ENCODE data around the gene HCRTR1.

Gene HCRTR1

DNA sequence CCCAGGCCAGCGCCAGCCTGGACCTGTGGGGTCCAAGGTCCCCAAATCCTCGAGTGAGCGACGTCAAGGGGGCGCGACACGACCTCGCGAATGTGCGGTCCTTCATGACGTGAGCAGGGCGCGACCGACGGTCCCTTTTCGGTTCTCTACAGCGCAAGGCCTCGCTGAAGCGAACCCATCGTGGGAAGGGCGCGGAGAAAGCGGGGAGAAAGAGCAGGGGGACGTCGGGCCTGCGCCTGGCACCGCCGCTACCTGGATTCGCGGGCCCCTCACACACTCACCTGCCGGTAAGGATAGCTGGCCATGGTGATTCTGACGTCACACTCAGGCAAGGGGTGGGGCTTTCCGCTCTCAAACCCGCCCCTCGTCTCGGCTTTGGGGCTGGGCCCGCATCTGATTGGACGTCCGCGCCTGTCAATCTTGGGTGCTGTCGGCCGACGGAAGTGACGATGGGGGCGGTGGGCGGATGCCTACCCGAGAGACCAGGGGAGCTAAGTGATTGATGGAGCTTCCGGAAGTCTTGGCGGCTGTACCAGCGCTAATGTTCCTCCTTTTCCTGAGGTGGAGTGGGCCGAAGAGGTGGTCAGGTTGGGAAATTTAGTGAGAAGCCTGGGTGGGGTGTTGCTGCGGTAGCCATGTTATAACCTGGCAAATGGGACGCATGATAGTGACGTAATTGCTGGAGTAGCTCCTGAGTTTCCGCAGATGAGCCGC is 27.2 kb downstream of the HCRTR1 start, which contains the start of gene PEF1:
TSS of gene PEF1 (minus strand) at position 317 of the 714 bp plus-strand sequence. CDS start at position 305, 12 bp downstream.
- H3K36me3 ChIP-seq (ENCODE audit: control insufficient read depth, insufficient read depth, low read length), result no peaks in the 10 kb centered on the region
- WGBS (ENCODE audit: insufficient coverage, insufficient read length), result no CpG with 5 or more reads among the region's 56 CpGs
- peak; percentile 92 for DNase-seq (ENCODE audit: low read depth, low spot score)
- H3K27me3 ChIP-seq (ENCODE audit: control insufficient read depth, insufficient read depth, low read length), result no peaks in the 10 kb centered on the region
- H3K4me3 ChIP-seq (ENCODE audit: low read length), result peak within 1 kb of the TSS; percentile 70
- H3K4me1 ChIP-seq (ENCODE audit: control insufficient read depth, insufficient read depth, low read length), result peaks cover 3% of the 10 kb centered on the region; the same call in 1 of the 2 replicates
- H3K27ac ChIP-seq (ENCODE audit: low read length), result no peak within 1 kb of the TSS
- H3K9me3 ChIP-seq (ENCODE audit: control insufficient read depth, insufficient read depth, low read length), result no peaks in the 10 kb centered on the region

DNA sequence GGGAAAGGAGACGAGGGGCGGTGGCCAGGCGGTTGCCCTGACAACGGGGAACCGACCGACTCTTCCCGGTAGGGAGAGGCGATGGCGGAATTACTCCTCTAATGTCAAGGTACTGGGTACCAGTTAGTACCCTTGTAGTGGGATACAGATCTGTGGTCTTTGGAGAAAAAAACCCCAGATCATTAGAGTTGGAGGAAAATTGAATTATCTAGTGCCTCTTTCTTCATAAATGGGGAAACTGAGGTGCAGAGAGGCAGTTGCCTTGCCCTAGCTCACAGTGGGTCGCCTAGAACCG is 27.7 kb downstream of the HCRTR1 start:
- no CpG with 5 or more reads among the region's 11 CpGs for WGBS (ENCODE audit: insufficient coverage, insufficient read length)
- no peak for DNase-seq (ENCODE audit: low read depth, low spot score)
- Histone ChIP-seq H3K27ac (ENCODE audit: low read length) (no peak overlapping the region), H3K27me3 (ENCODE audit: control insufficient read depth, insufficient read depth, low read length) (no peaks in the 10 kb centered on the region), H3K36me3 (ENCODE audit: control insufficient read depth, insufficient read depth, low read length) (no peaks in the 10 kb centered on the region), H3K4me3 (ENCODE audit: low read length) (peak overlapping the region; percentile 70; the same call in 1 of the 2 replicates), H3K9me3 (ENCODE audit: control insufficient read depth, insufficient read depth, low read length) (no peaks in the 10 kb centered on the region), H3K4me1 (ENCODE audit: control insufficient read depth, insufficient read depth, low read length) (peaks cover 3% of the 10 kb centered on the region; the same call in 1 of the 2 replicates)

DNA sequence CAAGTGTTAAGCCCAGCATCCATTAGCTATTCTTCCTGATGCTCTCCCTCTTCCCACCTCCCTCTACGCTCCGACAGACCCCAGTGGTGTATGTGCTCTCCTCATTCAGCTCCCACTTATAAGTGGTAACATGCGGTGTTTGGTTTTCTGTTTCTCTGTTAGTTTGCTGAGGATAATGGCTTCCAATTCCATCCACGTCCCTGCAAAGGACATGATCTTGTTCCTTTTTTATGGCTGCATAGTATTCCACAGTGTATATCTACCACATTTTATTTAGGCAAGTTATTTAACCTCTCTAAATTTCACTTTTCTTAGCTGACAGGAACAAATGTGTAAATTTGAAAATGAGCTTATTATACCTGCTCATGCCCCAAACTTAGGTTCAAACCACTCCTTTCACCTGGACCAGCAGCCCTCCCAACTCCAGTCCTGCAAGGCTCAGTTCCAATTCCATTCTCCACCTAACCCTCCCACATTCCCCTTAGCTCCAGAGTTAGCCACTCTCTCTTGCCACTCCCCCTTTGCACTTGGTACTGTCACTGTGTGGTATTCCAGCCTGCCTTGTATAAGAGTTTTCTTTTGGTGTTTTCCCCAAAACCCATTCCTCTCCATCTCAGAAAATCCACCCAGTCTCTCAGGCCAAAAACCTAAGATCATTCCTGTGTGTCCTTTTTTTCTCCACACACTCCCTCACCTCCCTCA is 28.9 kb downstream of the HCRTR1 start:
- no peak overlapping the region for H3K27ac ChIP-seq (ENCODE audit: low read length)
- no peak overlapping the region for H3K4me3 ChIP-seq (ENCODE audit: low read length)
- H3K27me3 ChIP-seq (ENCODE audit: control insufficient read depth, insufficient read depth, low read length), result no peaks in the 10 kb centered on the region
- no peaks in the 10 kb centered on the region; the same call in 1 of the 2 replicates for H3K4me1 ChIP-seq (ENCODE audit: control insufficient read depth, insufficient read depth, low read length)
- DNase-seq (ENCODE audit: low read depth, low spot score), result no peak
- WGBS (ENCODE audit: insufficient coverage, insufficient read length), result no CpG with 5 or more reads among the region's 4 CpGs
- H3K36me3 ChIP-seq (ENCODE audit: control insufficient read depth, insufficient read depth, low read length), result no peaks in the 10 kb centered on the region
- H3K9me3 ChIP-seq (ENCODE audit: control insufficient read depth, insufficient read depth, low read length), result no peaks in the 10 kb centered on the region

DNA sequence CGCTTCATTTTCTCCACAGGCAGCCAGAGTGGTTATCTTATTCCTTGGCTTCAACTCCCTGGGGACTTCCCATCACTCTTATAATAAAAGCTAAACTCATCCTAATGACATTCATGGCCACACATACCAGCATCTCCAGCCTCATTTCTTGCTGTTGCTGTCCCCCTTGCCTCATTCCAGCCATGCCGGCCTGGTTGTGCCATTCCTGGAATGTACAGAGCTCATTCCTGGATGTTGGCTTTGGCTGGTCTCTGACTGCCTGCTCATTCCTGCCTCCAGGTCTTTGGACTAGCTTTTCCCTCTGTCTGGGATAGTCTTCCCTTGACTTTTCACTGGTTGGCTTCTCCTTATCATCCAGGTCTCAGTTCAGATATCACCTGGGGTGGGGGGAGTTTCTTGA is 29.6 kb downstream of the HCRTR1 start:
- WGBS (ENCODE audit: insufficient coverage, insufficient read length), result no CpG with 5 or more reads among the region's 2 CpGs
- no peak for DNase-seq (ENCODE audit: low read depth, low spot score)
- Histone ChIP-seq H3K4me1 (ENCODE audit: control insufficient read depth, insufficient read depth, low read length) (no peaks in the 10 kb centered on the region; the same call in 1 of the 2 replicates), H3K4me3 (ENCODE audit: low read length) (no peak overlapping the region), H3K36me3 (ENCODE audit: control insufficient read depth, insufficient read depth, low read length) (no peaks in the 10 kb centered on the region), H3K9me3 (ENCODE audit: control insufficient read depth, insufficient read depth, low read length) (no peaks in the 10 kb centered on the region), H3K27ac (ENCODE audit: low read length) (no peak overlapping the region), H3K27me3 (ENCODE audit: control insufficient read depth, insufficient read depth, low read length) (no peaks in the 10 kb centered on the region)

DNA sequence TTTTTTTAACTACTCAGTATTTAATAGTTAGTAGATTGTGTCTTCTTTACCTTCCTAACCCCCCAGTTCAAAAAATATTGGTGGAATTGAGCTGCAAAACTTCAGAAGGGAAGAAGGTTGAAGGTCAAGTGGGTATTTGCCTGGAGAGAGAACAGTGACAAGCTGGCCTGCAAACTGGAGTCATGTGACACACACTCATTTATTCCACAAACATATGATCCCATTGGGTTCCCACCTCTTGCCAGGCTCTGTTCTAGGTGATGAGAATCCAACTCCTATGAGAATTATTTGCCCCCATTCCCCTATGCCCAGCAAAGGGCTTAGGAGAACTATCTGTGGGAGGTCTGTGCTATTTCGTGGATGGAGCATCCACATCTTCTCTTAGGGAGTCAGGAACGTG is 30.7 kb downstream of the HCRTR1 start:
- no peaks in the 10 kb centered on the region for H3K36me3 ChIP-seq (ENCODE audit: control insufficient read depth, insufficient read depth, low read length)
- no peak overlapping the region for H3K4me3 ChIP-seq (ENCODE audit: low read length)
- no CpG with 5 or more reads among the region's 2 CpGs for WGBS (ENCODE audit: insufficient coverage, insufficient read length)
- no peaks in the 10 kb centered on the region for H3K9me3 ChIP-seq (ENCODE audit: control insufficient read depth, insufficient read depth, low read length)
- no peak overlapping the region for H3K27ac ChIP-seq (ENCODE audit: low read length)
- H3K4me1 ChIP-seq (ENCODE audit: control insufficient read depth, insufficient read depth, low read length), result no peaks in the 10 kb centered on the region; the same call in 1 of the 2 replicates
- DNase-seq (ENCODE audit: low read depth, low spot score), result no peak
- H3K27me3 ChIP-seq (ENCODE audit: control insufficient read depth, insufficient read depth, low read length), result no peaks in the 10 kb centered on the region

DNA sequence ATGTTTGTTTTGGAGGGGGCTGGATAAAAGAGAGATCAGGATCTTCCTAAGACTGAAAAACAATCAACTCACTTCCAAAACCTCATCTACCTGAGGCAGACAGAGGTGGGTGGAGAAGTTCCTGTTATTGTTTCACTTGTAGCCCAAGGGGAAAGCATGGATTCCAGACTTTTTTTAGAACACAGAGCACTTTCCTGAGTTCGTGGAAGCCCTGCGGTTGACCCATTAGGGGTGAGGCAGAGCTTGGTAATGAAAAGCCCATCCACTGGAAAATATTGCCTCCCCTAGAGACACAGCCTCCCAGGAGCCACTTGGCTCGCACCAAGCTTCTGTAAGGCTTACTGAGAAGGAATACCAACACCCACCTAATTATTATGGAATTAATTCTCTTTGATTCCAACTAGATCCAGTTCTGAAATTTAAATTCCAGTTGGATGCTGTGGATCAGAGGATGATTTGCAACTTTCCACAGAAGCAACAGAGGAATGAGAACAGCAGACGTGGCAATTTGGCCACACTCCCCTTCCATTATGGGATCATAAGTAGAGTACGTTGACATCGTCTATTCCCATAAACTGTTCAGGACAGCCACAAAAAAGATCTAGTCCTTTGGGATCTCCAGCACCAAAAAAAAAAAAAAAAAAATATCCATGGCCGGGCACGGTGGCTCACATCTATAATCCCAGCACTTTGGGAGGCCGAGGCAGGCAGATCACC is 31.3 kb downstream of the HCRTR1 start:
- no peak for DNase-seq (ENCODE audit: low read depth, low spot score)
- no peak overlapping the region for H3K4me3 ChIP-seq (ENCODE audit: low read length)
- H3K27ac ChIP-seq (ENCODE audit: low read length), result no peak overlapping the region
- no peaks in the 10 kb centered on the region for H3K27me3 ChIP-seq (ENCODE audit: control insufficient read depth, insufficient read depth, low read length)
- no peaks in the 10 kb centered on the region for H3K36me3 ChIP-seq (ENCODE audit: control insufficient read depth, insufficient read depth, low read length)
- H3K4me1 ChIP-seq (ENCODE audit: control insufficient read depth, insufficient read depth, low read length), result no peaks in the 10 kb centered on the region
- no peaks in the 10 kb centered on the region for H3K9me3 ChIP-seq (ENCODE audit: control insufficient read depth, insufficient read depth, low read length)
- no CpG with 5 or more reads among the region's 9 CpGs for WGBS (ENCODE audit: insufficient coverage, insufficient read length)

DNA sequence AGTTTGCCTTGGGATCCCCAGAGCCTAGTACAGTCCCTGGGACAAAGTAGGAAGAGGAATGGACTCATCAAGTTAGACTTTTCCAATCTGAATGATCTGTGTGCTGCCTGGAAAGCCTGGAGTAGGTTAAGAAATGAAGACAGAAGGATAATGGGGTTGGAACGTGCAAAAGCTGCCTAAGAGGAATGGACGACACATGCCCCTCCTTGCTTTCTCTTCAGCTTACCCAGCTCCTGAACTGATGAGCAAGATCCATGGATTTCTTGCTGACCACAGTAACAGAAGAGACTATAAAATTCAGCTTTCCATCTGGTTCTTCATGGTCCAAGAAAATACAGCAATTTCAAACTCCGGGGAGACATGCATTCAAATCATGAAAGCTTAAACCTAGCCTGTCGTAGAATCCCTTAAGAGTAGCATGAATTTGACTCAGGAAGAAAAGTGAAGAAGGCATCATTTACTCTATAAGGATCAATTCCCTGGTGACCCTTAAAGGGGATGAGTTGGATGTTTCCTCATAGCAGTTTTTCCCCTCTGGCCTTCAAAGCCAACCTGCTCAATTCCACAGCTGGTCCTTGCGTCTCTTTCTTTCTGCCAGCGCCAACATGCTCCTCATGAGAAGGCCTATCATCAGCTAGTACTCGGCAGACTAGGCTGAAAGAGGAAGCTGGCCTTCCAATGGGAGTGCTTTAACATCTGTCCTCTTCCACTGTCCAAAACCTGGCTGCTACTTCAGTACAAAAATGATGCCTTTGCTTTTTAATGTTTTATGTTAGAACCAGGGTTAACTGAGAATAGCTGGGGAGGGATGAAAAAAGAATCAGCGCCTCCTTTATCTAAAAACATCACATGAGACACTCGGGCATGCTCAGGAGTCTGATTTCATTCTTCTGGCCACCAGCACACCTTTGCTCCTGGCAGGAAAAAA is 32.9 kb downstream of the HCRTR1 start:
- Histone ChIP-seq H3K9me3 (ENCODE audit: control insufficient read depth, insufficient read depth, low read length) (no peaks in the 10 kb centered on the region), H3K36me3 (ENCODE audit: control insufficient read depth, insufficient read depth, low read length) (no peaks in the 10 kb centered on the region), H3K4me3 (ENCODE audit: low read length) (no peak overlapping the region), H3K27me3 (ENCODE audit: control insufficient read depth, insufficient read depth, low read length) (no peaks in the 10 kb centered on the region), H3K4me1 (ENCODE audit: control insufficient read depth, insufficient read depth, low read length) (no peaks in the 10 kb centered on the region), H3K27ac (ENCODE audit: low read length) (no peak overlapping the region)
- whole genome bisulfite sequencing (ENCODE audit: insufficient coverage, insufficient read length), result no CpG with 5 or more reads among the region's 9 CpGs
- no peak for DNase-seq (ENCODE audit: low read depth, low spot score)

DNA sequence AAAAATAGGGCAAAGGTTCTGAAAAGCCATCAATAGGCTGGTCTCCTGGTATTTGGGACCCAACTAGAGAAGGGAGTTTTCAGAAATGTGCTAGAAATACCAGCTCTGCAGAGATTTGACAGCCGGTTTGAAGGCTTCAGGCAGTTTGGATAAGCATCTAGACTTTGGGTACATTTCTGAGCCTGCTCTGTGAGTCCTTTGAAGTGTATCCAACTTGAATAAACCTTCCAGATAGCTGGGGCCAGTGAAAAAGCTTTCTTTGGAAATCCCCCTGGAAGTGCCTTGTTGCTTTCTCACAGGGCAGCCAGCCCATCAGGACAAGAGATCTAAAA is 33.6 kb downstream of the HCRTR1 start:
- Histone ChIP-seq H3K27me3 (ENCODE audit: control insufficient read depth, insufficient read depth, low read length) (no peaks in the 10 kb centered on the region), H3K27ac (ENCODE audit: low read length) (no peak overlapping the region), H3K4me1 (ENCODE audit: control insufficient read depth, insufficient read depth, low read length) (no peaks in the 10 kb centered on the region), H3K36me3 (ENCODE audit: control insufficient read depth, insufficient read depth, low read length) (no peaks in the 10 kb centered on the region), H3K9me3 (ENCODE audit: control insufficient read depth, insufficient read depth, low read length) (no peaks in the 10 kb centered on the region), H3K4me3 (ENCODE audit: low read length) (no peak overlapping the region)
- no CpG with 5 or more reads among the region's 1 CpG for WGBS (ENCODE audit: insufficient coverage, insufficient read length)
- DNase-seq (ENCODE audit: low read depth, low spot score), result no peak

DNA sequence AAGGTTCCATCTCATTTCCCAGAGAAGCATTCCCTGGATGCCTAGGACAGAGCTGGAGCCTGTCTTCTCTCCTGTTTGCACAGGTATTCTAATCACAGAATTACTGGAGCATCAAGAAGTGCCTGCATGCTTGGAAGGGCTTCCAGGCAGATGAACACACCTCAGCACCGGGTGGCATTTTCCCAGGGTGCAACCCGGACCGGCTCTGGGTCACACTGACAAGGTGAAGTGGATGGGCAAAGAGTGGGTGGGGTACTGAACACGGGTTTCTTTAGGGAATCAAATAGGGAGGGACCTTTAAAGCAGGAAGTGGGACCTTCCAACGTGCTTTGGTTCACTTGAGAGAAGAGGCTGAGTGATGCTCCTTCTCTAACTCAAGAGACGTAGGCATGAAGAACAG is 34.3 kb downstream of the HCRTR1 start:
- Histone ChIP-seq H3K4me3 (ENCODE audit: low read length) (no peak overlapping the region), H3K27ac (ENCODE audit: low read length) (no peak overlapping the region), H3K4me1 (ENCODE audit: control insufficient read depth, insufficient read depth, low read length) (no peaks in the 10 kb centered on the region), H3K27me3 (ENCODE audit: control insufficient read depth, insufficient read depth, low read length) (no peaks in the 10 kb centered on the region), H3K36me3 (ENCODE audit: control insufficient read depth, insufficient read depth, low read length) (no peaks in the 10 kb centered on the region), H3K9me3 (ENCODE audit: control insufficient read depth, insufficient read depth, low read length) (no peaks in the 10 kb centered on the region)
- DNase-seq (ENCODE audit: low read depth, low spot score), result no peak
- no CpG with 5 or more reads among the region's 6 CpGs for WGBS (ENCODE audit: insufficient coverage, insufficient read length)

Data from iPS DF 6.9 (cell line).